PFSK-1 (cell line): Measurements from ENCODE around the gene SIL1.

ENCODE experiments used
- FOXP2 ChIP-seq: optimal IDR thresholded peaks from 2 replicates; pipeline ENCODE3; 2011; ENCODE audit warnings: borderline replicate concordance, control low read depth, inconsistent platforms; ENCODE audit not compliant: insufficient read depth; ENCODE audit errors: extremely low read length, extremely low read depth
- POLR2AphosphoS5 ChIP-seq: IDR thresholded peaks from 2 replicates; pipeline ENCODE4 v1.6.1; 2012; ENCODE audit warnings: low read depth, mild to moderate bottlenecking, control low read depth, low read length, moderate library complexity
- SIN3A ChIP-seq: IDR thresholded peaks from 2 replicates; pipeline ENCODE4 v1.6.1; 2012; ENCODE audit warnings: mild to moderate bottlenecking, low read length, moderate library complexity, borderline replicate concordance; ENCODE audit not compliant: insufficient read depth
- TAF1 ChIP-seq: IDR thresholded peaks from 2 replicates; pipeline ENCODE4 v1.6.1; 2012; ENCODE audit warnings: low read length, control low read depth, borderline replicate concordance; ENCODE audit not compliant: insufficient read depth
- TF ChIP-seq, protein P1 (sequence below), 2 experiments: IDR thresholded peaks; 2 replicates each; pipeline versions ENCODE4 v1.6.1 to v1.8.0; 2011 to 2012; ENCODE audit warnings: low read depth in 2 of 2, low read length in 2 of 2, control low read depth in 1 of 2, inconsistent platforms in 1 of 2, mild to moderate bottlenecking in 1 of 2, moderate library complexity in 1 of 2; ENCODE audit not compliant: insufficient read depth in 1 of 2

DNA sequence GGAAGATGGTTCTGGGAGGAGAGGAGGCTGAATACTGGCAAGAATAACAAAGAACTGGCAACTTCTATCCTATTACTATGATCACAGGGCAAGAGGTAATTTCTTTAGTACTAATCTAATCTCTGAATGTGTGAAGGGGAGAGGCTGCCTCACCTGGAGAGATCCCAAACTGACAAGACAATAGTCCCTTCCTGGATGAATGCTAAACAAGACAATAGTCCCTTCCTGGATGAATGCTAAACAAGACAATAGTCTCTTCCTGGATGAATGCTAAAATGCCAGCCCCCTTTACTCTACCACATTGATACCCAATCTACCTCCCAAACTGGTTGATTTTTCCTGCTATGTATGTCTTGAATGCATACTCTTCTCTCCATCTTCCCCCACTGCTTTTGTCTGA, 145.2 kb downstream of the SIL1 start:
- TF ChIP-seq POLR2AphosphoS5 (no peak), SIN3A (no peak), TAF1 (no peak), FOXP2 (no peak)
- TF ChIP-seq, protein P1, sequence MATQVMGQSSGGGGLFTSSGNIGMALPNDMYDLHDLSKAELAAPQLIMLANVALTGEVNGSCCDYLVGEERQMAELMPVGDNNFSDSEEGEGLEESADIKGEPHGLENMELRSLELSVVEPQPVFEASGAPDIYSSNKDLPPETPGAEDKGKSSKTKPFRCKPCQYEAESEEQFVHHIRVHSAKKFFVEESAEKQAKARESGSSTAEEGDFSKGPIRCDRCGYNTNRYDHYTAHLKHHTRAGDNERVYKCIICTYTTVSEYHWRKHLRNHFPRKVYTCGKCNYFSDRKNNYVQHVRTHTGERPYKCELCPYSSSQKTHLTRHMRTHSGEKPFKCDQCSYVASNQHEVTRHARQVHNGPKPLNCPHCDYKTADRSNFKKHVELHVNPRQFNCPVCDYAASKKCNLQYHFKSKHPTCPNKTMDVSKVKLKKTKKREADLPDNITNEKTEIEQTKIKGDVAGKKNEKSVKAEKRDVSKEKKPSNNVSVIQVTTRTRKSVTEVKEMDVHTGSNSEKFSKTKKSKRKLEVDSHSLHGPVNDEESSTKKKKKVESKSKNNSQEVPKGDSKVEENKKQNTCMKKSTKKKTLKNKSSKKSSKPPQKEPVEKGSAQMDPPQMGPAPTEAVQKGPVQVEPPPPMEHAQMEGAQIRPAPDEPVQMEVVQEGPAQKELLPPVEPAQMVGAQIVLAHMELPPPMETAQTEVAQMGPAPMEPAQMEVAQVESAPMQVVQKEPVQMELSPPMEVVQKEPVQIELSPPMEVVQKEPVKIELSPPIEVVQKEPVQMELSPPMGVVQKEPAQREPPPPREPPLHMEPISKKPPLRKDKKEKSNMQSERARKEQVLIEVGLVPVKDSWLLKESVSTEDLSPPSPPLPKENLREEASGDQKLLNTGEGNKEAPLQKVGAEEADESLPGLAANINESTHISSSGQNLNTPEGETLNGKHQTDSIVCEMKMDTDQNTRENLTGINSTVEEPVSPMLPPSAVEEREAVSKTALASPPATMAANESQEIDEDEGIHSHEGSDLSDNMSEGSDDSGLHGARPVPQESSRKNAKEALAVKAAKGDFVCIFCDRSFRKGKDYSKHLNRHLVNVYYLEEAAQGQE (IDR thresholded peaks at IDR 0.05; ENCODE audit: insufficient read depth in 1 of 2, low read depth in 2 of 2, low read length in 2 of 2) = no peak
